ENCODE results near the gene OTOP2. TPM values are rescaled to one million over a fixed set of nuclear protein-coding genes. Genes with fewer than 3 reads are reported as not detected.

Gene OTOP2
- total RNA-seq, 1 donor = not detected

- no peaks in the 10 kb centered on the region for H3K9me3 ChIP-seq (ENCODE audit: low read depth, low read length)
- H3K4me1 ChIP-seq (ENCODE audit: insufficient read depth, low read length) = peaks cover 13% of the 10 kb centered on the region
- H3K27me3 ChIP-seq (ENCODE audit: insufficient read depth, low read length) = no peaks in the 10 kb centered on the region
- H3K4me3 ChIP-seq (ENCODE audit: low read length) = no peak overlapping the region
Measured at GRCh38 chr17:74916136-74916850, 7.8 kb upstream of the OTOP2 start.

- H3K9me3 ChIP-seq (ENCODE audit: low read depth, low read length) = no peaks in the 10 kb centered on the region
- peaks cover 3% of the 10 kb centered on the region for H3K27me3 ChIP-seq (ENCODE audit: insufficient read depth, low read length)
- H3K4me1 ChIP-seq (ENCODE audit: insufficient read depth, low read length) = peaks cover 13% of the 10 kb centered on the region
- no peak overlapping the region for H3K4me3 ChIP-seq (ENCODE audit: low read length)
Measured at GRCh38 chr17:74916851-74917199, 7.2 kb upstream of the OTOP2 start.

- peaks cover 13% of the 10 kb centered on the region for H3K4me1 ChIP-seq (ENCODE audit: insufficient read depth, low read length)
- no peaks in the 10 kb centered on the region for H3K9me3 ChIP-seq (ENCODE audit: low read depth, low read length)
- H3K27me3 ChIP-seq (ENCODE audit: insufficient read depth, low read length) = peaks cover 7% of the 10 kb centered on the region
- no peak overlapping the region for H3K4me3 ChIP-seq (ENCODE audit: low read length)
Measured at GRCh38 chr17:74917430-74917829, 6.6 kb upstream of the OTOP2 start.

- Histone ChIP-seq H3K4me1 (ENCODE audit: insufficient read depth, low read length) (peaks cover 21% of the 10 kb centered on the region), H3K27me3 (ENCODE audit: insufficient read depth, low read length) (peaks cover 14% of the 10 kb centered on the region), H3K4me3 (ENCODE audit: low read length) (no peak overlapping the region), H3K9me3 (ENCODE audit: low read depth, low read length) (no peaks in the 10 kb centered on the region)
Measured at GRCh38 chr17:74918906-74919305, 5.2 kb upstream of the OTOP2 start.

- Histone ChIP-seq H3K4me1 (ENCODE audit: insufficient read depth, low read length) (peaks cover 29% of the 10 kb centered on the region), H3K27me3 (ENCODE audit: insufficient read depth, low read length) (peaks cover 22% of the 10 kb centered on the region), H3K9me3 (ENCODE audit: low read depth, low read length) (no peaks in the 10 kb centered on the region), H3K4me3 (ENCODE audit: low read length) (no peak overlapping the region)
Measured at GRCh38 chr17:74919440-74920305, 4.4 kb upstream of the OTOP2 start.

- Histone ChIP-seq H3K4me3 (ENCODE audit: low read length) (no peak overlapping the region), H3K9me3 (ENCODE audit: low read depth, low read length) (no peaks in the 10 kb centered on the region), H3K4me1 (ENCODE audit: insufficient read depth, low read length) (peaks cover 32% of the 10 kb centered on the region), H3K27me3 (ENCODE audit: insufficient read depth, low read length) (peaks cover 28% of the 10 kb centered on the region)
Measured at GRCh38 chr17:74920306-74920620, 3.8 kb upstream of the OTOP2 start.

- Histone ChIP-seq H3K4me3 (ENCODE audit: low read length) (no peak overlapping the region), H3K4me1 (ENCODE audit: insufficient read depth, low read length) (peaks cover 32% of the 10 kb centered on the region), H3K27me3 (ENCODE audit: insufficient read depth, low read length) (peaks cover 31% of the 10 kb centered on the region), H3K9me3 (ENCODE audit: low read depth, low read length) (no peaks in the 10 kb centered on the region)
Measured at GRCh38 chr17:74920642-74921025, 3.4 kb upstream of the OTOP2 start.

GRCh38 chr17:74921026-74921681 lies 2.9 kb upstream of the OTOP2 start:
- Histone ChIP-seq H3K4me3 (ENCODE audit: low read length) (no peak overlapping the region), H3K4me1 (ENCODE audit: insufficient read depth, low read length) (peaks cover 32% of the 10 kb centered on the region), H3K9me3 (ENCODE audit: low read depth, low read length) (no peaks in the 10 kb centered on the region), H3K27me3 (ENCODE audit: insufficient read depth, low read length) (peaks cover 37% of the 10 kb centered on the region)

- H3K4me1 ChIP-seq (ENCODE audit: insufficient read depth, low read length) = peaks cover 32% of the 10 kb centered on the region
- H3K4me3 ChIP-seq (ENCODE audit: low read length) = no peak overlapping the region
- H3K27me3 ChIP-seq (ENCODE audit: insufficient read depth, low read length) = peaks cover 39% of the 10 kb centered on the region
Measured at GRCh38 chr17:74921769-74922168, 2.3 kb upstream of the OTOP2 start.

GRCh38 chr17:74922172-74922571 lies 1.9 kb upstream of the OTOP2 start:
- H3K4me1 ChIP-seq (ENCODE audit: insufficient read depth, low read length) = peaks cover 29% of the 10 kb centered on the region
- no peaks in the 10 kb centered on the region for H3K9me3 ChIP-seq (ENCODE audit: low read depth, low read length)
- H3K27me3 ChIP-seq (ENCODE audit: insufficient read depth, low read length) = peaks cover 42% of the 10 kb centered on the region
- H3K4me3 ChIP-seq (ENCODE audit: low read length) = no peak overlapping the region

More at GRCh38 chr17:74921769-74922168, 2.3 kb upstream of the OTOP2 start:
- H3K9me3 ChIP-seq (ENCODE audit: low read depth, low read length) = no peaks in the 10 kb centered on the region

- Histone ChIP-seq H3K4me3 (ENCODE audit: low read length) (no peak within 1 kb of the TSS), H3K27me3 (ENCODE audit: insufficient read depth, low read length) (peaks cover 42% of the 10 kb centered on the region), H3K9me3 (ENCODE audit: low read depth, low read length) (no peaks in the 10 kb centered on the region), H3K4me1 (ENCODE audit: insufficient read depth, low read length) (peaks cover 21% of the 10 kb centered on the region)
Measured at GRCh38 chr17:74922694-74923537, 1.2 kb upstream of the OTOP2 start, which contains the start of gene USH1G. Gene USH1G (minus strand): TSS chr17:74923255. CDS start chr17:74923073, 182 bp downstream.

- Histone ChIP-seq H3K27me3 (ENCODE audit: insufficient read depth, low read length) (peaks cover 42% of the 10 kb centered on the region), H3K4me3 (ENCODE audit: low read length) (no peak overlapping the region), H3K4me1 (ENCODE audit: insufficient read depth, low read length) (peaks cover 20% of the 10 kb centered on the region), H3K9me3 (ENCODE audit: low read depth, low read length) (no peaks in the 10 kb centered on the region)
Measured at GRCh38 chr17:74923538-74924249, 379 bp upstream of the OTOP2 start.

GRCh38 chr17:74925242-74925641 lies 1.2 kb downstream of the OTOP2 start:
- H3K4me1 ChIP-seq (ENCODE audit: insufficient read depth, low read length) = peaks cover 20% of the 10 kb centered on the region
- no peak overlapping the region for H3K4me3 ChIP-seq (ENCODE audit: low read length)
- no peaks in the 10 kb centered on the region for H3K9me3 ChIP-seq (ENCODE audit: low read depth, low read length)
- peaks cover 42% of the 10 kb centered on the region for H3K27me3 ChIP-seq (ENCODE audit: insufficient read depth, low read length)

GRCh38 chr17:74928786-74929185 lies 4.7 kb downstream of the OTOP2 start:
- Histone ChIP-seq H3K4me3 (ENCODE audit: low read length) (no peak overlapping the region), H3K27me3 (ENCODE audit: insufficient read depth, low read length) (peaks cover 29% of the 10 kb centered on the region), H3K4me1 (ENCODE audit: insufficient read depth, low read length) (peaks cover 13% of the 10 kb centered on the region), H3K9me3 (ENCODE audit: low read depth, low read length) (no peaks in the 10 kb centered on the region)
